ENCODE results near the gene HMCN2.

Gene HMCN2

DNA sequence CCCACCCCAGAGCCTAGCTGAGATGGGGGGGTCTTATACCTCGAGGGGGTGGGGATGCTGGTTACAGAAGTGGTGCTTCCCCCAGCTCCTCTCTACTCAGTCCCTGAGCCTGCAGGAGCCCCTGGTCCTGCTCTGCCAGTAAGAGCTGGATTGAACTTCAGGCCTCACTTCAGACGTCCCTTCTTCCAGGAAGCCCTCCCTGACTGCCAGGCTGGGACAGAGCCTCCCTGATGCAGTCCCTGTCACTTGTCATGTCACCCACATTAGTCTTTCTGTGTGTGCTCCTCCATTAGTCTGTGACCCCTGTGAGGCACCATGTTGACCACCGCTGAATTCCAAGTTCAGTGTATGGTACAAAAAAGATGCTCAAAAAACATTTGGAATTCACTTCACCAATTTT lies 100.5 kb downstream of the HMCN2 start:
- DNase-seq (ENCODE audit: low spot score): no peak

DNA sequence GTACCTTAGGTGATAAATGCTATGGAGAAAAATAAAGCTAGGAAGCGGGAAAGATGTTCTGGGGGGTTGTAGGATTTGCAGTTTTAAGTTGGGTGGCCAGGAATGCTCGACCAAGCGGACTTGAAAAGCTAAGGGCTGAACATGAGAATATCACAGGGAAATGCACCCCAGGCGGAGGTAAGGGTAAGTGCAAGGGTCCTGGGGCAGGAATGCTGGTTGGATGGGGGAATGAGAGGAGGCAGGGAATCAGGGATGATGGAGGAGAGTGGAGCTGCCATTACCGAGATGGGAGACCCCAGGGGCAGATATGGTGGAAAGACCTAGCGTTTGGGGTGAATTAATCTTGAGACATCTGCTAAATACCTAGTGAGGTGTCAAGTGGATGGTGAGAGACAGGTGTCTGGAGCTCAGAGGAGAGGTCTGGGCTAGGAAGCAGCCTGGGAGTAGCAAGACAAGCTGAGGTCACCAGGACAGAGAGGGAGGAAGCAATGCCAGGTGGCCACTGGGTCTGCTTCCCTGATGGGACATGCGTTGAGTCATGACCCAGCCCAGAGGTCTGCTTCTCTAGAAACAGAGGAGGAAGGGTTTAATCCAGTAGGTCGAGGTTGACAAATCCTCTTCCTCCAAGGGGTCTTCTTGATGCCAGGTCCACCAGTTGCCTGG lies 101.5 kb downstream of the HMCN2 start:
- no peak for DNase-seq (ENCODE audit: low spot score)

GRCh38 chr9:130368631-130369103 lies 103.1 kb downstream of the HMCN2 start:
- no peak for DNase-seq (ENCODE audit: low spot score)

DNA sequence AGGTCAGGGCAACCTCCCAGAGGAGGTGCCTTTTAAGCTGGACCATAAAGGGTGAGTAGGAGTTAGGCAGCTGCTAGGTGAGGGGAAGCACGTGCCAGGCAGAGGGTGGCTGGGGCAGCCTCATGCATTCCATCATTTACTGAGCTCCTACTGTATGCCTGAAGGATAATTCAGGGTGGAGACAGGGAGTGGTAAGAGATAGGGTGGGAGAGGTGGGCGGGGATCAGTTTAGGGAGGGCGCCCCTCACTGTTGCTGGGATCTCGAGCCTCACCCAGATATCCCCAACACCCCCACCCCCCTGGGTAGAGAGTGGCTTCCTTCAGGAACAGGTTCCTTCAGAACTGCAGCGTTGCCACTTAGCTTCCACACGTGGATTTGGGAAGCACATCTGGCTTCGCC lies 104.7 kb downstream of the HMCN2 start:
- no peak for DNase-seq (ENCODE audit: low spot score)

GRCh38 chr9:130371196-130371966 lies 105.8 kb downstream of the HMCN2 start:
- no peak for DNase-seq (ENCODE audit: low spot score)

DNA sequence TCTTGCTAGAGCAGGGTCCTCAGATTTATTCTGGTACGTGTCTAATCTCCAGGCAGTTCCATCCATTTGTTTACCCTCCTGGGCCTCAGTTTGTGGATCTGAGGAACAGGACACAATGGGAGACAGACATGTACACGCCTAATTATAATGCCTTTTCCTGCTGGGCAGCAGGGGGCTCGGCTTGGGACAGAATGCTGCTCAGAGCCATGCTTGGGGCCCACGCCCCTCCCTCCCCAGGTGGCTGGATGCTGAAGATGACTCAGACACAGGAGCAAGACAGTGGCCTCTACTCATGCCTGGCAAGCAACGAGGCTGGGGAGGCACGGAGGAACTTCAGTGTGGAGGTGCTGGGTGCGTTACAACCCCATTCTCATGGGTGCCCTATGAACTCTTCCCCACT lies 106.5 kb downstream of the HMCN2 start:
- no peak for DNase-seq (ENCODE audit: low spot score)

DNA sequence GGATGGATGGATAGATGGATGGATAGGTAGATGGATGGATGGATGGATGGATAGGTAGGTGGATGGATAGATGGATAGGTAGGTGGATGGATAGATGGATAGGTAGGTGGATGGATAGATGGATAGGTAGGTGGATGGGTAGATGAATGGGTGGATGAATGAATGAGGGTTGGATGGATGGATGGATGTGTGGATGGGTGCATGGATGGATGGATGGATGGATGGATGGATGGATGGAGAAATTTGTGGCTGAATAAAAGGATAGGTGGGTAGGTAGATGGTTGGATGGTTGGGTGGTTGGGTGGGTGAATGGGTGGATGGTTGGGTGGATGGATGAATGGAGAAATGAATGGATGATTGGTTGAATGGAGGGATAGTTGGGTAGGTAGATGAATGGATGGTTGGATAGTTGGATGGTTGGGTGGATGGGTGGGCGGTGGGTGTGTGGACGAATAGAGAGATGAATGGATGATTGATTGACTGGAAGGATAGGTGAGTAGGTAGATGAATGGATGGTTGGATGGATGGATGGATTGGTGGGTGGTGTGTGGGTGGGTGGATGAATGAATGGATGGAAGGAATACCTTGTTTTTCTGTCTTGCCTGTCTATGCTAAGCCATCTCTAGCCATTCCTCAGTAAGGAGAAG lies 108.2 kb downstream of the HMCN2 start:
- no peak for DNase-seq (ENCODE audit: low spot score)

DNA sequence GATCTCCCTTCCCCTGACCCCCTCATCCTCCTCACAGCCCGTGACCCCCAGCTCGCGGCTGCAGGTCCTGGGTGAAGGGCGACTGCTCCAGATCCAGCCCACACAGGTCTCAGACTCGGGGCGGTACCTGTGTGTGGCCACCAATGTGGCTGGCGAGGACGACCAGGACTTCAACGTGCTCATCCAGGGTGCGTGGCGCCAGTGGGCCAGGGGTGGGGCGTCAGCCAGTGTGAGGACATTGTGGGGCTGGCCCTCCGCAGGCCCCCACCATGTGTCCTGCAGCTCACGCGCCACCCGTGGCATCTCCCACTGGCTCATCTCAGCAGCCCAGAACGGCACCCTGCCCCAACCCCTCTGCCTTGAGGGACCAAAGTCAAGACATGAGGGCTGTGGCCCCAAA lies 112.1 kb downstream of the HMCN2 start:
- no peak for DNase-seq (ENCODE audit: low spot score)

GRCh38 chr9:130378875-130379648 lies 113.5 kb downstream of the HMCN2 start:
- no peak for DNase-seq (ENCODE audit: low spot score)

- no peak for DNase-seq (ENCODE audit: low spot score)
Observed at GRCh38 chr9:130379649-130379970, 114.0 kb downstream of the HMCN2 start.

DNA sequence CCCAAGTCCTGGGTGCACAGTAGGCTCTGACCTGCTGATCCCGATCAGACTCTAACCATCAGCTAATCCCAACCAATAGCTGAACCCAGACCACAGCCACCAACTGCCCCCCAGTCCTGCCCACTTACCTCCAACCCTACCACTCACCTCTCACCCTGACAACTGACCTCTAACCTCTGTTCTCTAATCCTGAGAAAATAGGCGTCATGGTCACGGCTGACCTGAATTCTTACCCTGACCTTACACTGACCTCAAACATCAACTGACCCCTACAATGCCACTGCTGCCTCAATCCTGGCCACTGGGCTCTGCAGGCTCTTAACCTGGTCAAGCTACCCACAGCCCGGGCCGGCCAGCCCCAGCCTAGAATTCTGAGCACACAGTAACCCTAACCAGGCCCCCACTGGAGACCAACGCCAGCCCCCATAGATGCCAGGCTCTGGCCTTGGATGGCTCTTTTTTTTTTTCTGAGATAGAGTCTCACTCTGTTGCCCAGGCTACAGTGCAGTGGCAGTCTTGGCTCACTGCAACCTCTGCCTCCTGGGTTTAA lies 115.4 kb downstream of the HMCN2 start:
- no peak for DNase-seq (ENCODE audit: low spot score)

DNA sequence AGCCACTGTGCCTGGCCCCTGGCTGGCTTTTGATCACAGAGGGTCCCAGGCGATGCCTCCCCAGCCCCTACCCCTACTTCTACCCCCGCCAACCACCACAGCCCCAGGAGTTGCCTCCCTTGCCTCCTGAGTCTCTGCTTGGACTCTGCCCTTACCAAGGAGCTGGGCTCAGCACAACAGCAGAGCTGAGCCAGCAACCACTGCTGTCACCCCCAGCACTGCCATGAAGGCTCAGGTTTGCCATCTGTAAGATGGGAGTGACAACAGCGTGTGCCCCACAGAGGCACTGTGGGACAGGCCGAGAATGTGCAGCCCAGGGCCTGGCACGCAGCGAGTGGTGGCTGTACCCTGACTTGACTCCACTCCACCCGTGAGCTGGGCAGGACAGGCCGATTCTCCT lies 116.1 kb downstream of the HMCN2 start:
- DNase-seq (ENCODE audit: low spot score): no peak

DNA sequence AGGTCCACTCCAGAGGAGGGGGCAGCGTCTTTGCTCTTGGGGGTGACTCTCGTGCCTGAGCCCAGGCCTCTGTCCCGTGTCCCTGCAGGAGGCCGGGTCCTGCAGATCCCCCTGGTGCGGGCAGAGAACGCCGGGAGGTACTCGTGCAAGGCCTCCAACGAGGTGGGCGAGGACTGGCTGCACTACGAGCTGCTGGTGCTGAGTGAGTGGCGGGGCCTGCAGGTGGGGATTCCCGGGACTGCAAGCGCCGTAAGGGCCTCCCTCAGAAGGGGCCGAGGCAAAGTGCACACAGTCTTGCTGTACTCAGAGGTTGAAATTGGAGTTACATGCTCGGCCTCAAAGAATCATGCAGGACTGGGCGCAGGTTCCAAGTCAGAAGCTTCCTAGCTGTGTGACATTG lies 116.5 kb downstream of the HMCN2 start:
- DNase-seq (ENCODE audit: low spot score): no peak

DNA sequence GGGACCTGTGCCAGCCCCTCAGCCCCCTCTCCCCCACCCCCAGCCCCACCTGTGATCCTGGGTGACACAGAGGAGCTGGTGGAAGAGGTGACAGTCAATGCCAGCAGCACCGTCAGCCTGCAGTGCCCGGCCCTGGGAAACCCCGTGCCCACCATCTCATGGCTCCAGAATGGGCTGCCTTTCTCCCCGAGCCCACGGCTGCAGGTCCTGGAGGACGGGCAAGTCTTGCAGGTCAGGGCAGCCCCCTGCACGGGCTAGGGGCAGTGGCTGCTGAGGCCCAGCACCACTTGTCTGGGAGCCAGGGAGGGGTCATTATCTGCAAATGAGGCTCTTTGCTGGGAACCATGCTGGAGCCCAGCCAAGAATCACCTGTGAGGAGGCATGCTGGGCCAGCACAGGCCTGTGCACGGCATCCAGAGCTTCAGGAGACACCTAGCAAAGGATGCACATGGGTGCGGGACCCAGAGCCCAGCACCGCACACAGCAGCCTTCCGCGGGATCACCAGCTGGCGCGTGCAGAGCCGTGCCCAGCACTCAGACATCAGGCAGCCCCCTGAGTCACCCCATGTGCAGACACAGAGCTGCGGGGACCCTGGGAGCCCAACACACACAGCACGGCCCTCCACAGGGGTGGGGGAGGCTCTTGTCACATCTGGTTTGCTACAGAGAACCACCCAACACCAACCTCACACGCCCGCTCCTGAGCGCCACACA lies 117.2 kb downstream of the HMCN2 start:
- DNase-seq (ENCODE audit: low spot score): no peak

GRCh38 chr9:130383350-130383715 lies 117.8 kb downstream of the HMCN2 start:
- no peak for DNase-seq (ENCODE audit: low spot score)

- no peak for DNase-seq (ENCODE audit: low spot score)
Observed at GRCh38 chr9:130383979-130384676, 118.6 kb downstream of the HMCN2 start.

DNA sequence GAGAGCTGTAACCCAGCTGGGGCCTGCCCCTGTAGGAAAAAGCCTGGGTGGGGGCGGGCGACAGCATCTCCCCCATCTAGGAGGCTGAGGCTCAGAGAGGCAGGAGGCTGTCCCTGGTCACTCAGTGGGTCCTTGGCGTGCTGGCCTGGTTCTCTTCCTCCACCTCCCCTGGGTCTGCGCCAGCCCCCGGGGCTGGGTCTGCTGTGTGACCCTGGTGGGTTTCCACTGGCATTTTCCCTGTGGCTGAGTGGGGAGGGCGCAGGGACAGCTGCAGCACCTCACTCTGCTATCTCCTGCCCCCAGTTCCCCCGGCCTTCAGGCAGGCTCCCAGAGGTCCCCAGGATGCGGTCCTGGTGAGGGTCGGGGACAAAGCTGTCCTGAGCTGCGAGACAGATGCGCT lies 119.7 kb downstream of the HMCN2 start:
- no peak for DNase-seq (ENCODE audit: low spot score)

DNA sequence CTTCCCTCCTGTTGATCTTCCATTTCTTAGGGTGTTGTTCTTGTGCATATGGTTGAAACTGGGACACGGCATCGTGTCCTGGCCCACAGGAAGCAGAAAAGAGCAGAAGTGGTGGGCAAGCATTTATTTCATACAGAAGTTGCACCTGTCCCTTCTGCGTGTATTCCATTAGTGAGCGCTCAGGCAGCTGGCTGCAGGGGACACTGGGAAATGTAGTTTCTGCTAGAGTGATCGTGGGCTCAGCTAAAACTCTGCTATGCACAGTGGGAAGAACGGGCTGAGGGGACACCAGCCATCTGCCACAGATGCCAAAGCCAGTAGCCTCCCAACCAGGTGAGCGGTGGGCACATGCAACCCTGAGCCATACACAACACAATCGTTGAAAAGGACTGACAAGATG lies 121.8 kb downstream of the HMCN2 start:
- DNase-seq (ENCODE audit: low spot score): no peak

DNA sequence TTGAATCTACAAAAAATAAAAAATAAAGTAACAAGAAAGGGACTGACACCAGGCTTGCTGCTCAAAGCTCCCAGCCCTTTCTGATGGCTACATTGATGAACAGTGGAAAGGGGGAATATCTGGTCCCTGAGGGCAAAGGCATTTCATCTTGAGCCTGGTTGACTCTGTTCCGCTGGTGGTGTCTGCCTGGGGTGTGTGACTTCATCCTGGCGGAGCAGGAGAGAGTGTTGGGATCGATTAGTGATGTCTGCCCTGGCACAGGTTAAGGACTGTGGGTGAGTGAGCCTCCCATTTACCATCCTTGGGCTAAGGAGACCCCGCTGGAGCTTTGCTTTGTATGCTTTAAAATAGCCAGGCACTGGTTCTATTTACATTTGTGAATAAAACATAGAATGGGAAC lies 122.3 kb downstream of the HMCN2 start:
- DNase-seq (ENCODE audit: low spot score): no peak

DNA sequence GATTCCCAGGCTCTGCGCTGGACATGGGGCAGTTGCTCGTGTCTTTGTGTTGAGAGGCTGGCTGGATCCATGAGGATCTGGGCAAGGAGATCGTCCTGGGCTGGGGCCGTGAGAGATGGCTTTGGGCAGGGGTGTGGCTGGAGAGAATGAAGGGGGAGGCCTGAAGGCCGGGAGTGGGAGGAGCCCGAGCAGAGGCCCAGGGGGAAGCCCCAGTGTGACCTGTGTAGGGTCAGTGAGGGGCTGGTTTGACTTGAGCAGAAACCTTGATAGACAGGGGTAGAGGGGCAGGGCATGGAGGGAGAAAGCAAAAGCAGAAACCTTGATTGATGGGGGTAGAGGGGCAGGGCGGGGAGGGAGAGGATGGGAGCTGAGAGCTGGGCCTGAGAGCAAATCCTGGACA lies 124.8 kb downstream of the HMCN2 start:
- DNase-seq (ENCODE audit: low spot score): no peak

- no peak for DNase-seq (ENCODE audit: low spot score)
Observed at GRCh38 chr9:130390986-130391385, 125.4 kb downstream of the HMCN2 start.
